GM12878 (cell line): ENCODE data around the gene MICAL3. TPM values are rescaled to one million over a fixed set of nuclear protein-coding genes. Genes with fewer than 3 reads are reported as not detected.

Experiments
- BCLAF1 ChIP-seq: fragments of 450-650 bp; IDR thresholded peaks from 2 replicates; pipeline ENCODE4 v1.6.1; 2017; ENCODE audit warnings: antibody characterized with exemption, mild to moderate bottlenecking, moderate library complexity
- CBX5 ChIP-seq: sonication (generic); IDR thresholded peaks from 2 replicates; pipeline ENCODE4 v1.6.1; 2016; ENCODE audit warnings: low read depth, moderate library complexity, mild to moderate bottlenecking, inconsistent platforms
- KLF5 ChIP-seq: fragments of 450-650 bp; IDR thresholded peaks from 2 replicates; pipeline ENCODE4 v1.6.1; 2014; ENCODE audit warnings: mild to moderate bottlenecking; ENCODE audit not compliant: partially characterized antibody
- MEF2B ChIP-seq: fragments of 450-650 bp; IDR thresholded peaks from 2 replicates; pipeline ENCODE4 v1.6.1; 2018; ENCODE audit warnings: mild to moderate bottlenecking, moderate library complexity; ENCODE audit not compliant: partially characterized antibody, poor library complexity, severe bottlenecking
- RFX5 ChIP-seq: IDR thresholded peaks from 2 replicates; pipeline ENCODE4 v1.6.1; 2011; ENCODE audit warnings: low read depth, low read length, improper control_type of control experiment
- SMAD5 ChIP-seq: IDR thresholded peaks from 2 replicates; pipeline ENCODE4 v1.6.1; 2016; ENCODE audit warnings: antibody characterized with exemption, low read depth
- SREBF1 ChIP-seq: IDR thresholded peaks from 2 replicates; pipeline ENCODE4 v1.6.1; 2012; ENCODE audit warnings: mild to moderate bottlenecking, low read length
- SREBF2 ChIP-seq: IDR thresholded peaks from 2 replicates; pipeline ENCODE4 v1.6.1; 2012; ENCODE audit warnings: mild to moderate bottlenecking, low read length
- STAT3 ChIP-seq: IDR thresholded peaks from 2 replicates; pipeline ENCODE4 v1.6.1; 2011; ENCODE audit warnings: low read depth, low read length, improper control_type of control experiment
- TCF3 ChIP-seq: IDR thresholded peaks from 2 replicates; pipeline ENCODE4 v1.6.1; 2012; ENCODE audit warnings: low read depth, mild to moderate bottlenecking, low read length, borderline replicate concordance; ENCODE audit not compliant: insufficient read depth
- ZNF217 ChIP-seq: fragments of 450-650 bp; IDR thresholded peaks from 2 replicates; pipeline ENCODE4 v1.6.1; 2017; ENCODE audit warnings: antibody characterized with exemption, mild to moderate bottlenecking
- ZZZ3 ChIP-seq: IDR thresholded peaks from 2 replicates; pipeline ENCODE4 v1.6.1; 2011; ENCODE audit warnings: low read depth; ENCODE audit not compliant: control insufficient read depth, insufficient read length
- polyA plus RNA-seq, 11 experiments: library from polyadenylated mRNA; depleted of rRNA in 4 of 11; unstranded in 6 of 11; stranded (reverse) in 5 of 11; fragments of >200 nt; fragmentation: Nextera tagmentation in 4 of 11; fragmentation: Illumina TruSeq in 1 of 11; extraction: Ambion mirVana in 4 of 11; extraction: Trizol in 1 of 11; gene quantifications; 1 replicate in 1 of 11; 2 replicates in 10 of 11; pipeline versions ENCODE4 v1.2.1 to v1.2.3, GENCODE V29; 2011 to 2016; ENCODE audit warnings: inconsistent platforms in 2 of 11, missing spikeins in 2 of 11, low read depth in 1 of 11
- total RNA-seq, 4 experiments: library from RNA; depleted of rRNA in 3 of 4; stranded (reverse); fragments of >200 nt in 3 of 4; fragmentation: Illumina TruSeq in 1 of 4; extraction: Trizol in 1 of 4; gene quantifications; 2 replicates each; pipeline versions ENCODE4 v1.2.1 to v1.2.3, GENCODE V29; 2013 to 2021

Gene MICAL3
- total and polyA plus RNA-seq, 10 of the 15 experiments (the other 5 are each of a cell fraction or from before 2014, with no cell fraction given) = 2.6 to 92.2 (median 24.0) TPM

DNA sequence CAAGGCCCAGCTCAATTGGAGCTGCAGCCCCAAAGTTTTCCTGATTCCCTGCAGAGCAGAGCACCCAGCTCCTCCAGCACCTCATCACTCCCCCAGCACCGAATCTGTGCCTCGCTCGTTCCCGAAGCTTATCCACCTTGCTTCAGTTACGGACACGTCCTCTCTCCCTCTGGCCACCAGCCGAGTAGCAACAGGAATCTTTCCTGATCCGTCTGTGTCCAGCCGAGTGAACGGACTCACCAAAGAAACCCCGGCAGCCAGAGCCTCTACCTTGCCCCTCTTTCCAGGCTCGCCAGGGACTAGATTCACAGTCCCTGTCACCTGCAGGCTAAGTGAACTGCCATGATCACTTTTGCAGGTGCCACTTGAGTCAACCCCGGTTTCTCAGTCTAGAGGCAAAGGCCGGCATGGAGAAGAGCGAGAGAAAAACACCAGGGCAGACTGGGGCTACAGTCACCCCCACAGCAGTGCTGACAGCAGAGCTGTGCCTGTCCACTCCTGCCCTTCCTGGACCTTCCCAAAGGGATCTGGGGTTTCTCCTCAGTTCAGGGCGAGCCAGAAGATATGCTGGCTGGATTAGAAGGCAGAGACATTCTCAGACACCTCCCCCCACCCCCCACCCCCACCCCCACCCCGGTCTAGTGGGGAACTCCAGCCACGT, 282.4 kb downstream of the MICAL3 start (continued):
- TF ChIP-seq TCF3 (no peak), KLF5 (no peak), CBX5 (no peak), STAT3 (no peak), ZZZ3 (no peak), SREBF1 (no peak), ZNF217 (no peak), BCLAF1 (no peak), SREBF2 (no peak), SMAD5 (no peak), RFX5 (no peak), MEF2B (no peak)
- TF ChIP-seq, all 136 proteins: peak for 0
